CD4-positive, alpha-beta T cell treated with Interleukin-4 for 1 hour (primary cell): ENCODE data around the gene GMDS.
"Not testable (repeated sequence)": the region's sequence is repeated elsewhere in the genome, so short reads cannot be mapped to it uniquely, and the experiment has no call there.

ENCODE experiments used
- DNase-seq, 2 donors: peaks; one replicate each; pipeline ENCODE4 v3.0.0-alpha.2; 2020 to 2022

GMDS gene

GRCh38 chr6:1850121-1850839, 395.1 kb downstream of the GMDS start:
- DNase-seq: no peak

- DNase-seq: no peak
Observed at GRCh38 chr6:1849691-1850090, 395.7 kb downstream of the GMDS start.

GRCh38 chr6:1848752-1849151, 396.7 kb downstream of the GMDS start:
- DNase-seq: no peak

- DNase-seq: no peak
Observed at GRCh38 chr6:1846611-1847010, 398.8 kb downstream of the GMDS start.

GRCh38 chr6:1845543-1845942, 399.9 kb downstream of the GMDS start:
- DNase-seq: not testable (repeated sequence)

- DNase-seq: no peak
Observed at GRCh38 chr6:1842334-1842733, 403.1 kb downstream of the GMDS start.

GRCh38 chr6:1841136-1841535, 404.3 kb downstream of the GMDS start:
- no peak for DNase-seq

- no peak for DNase-seq
Observed at GRCh38 chr6:1840491-1841121, 404.8 kb downstream of the GMDS start.

GRCh38 chr6:1839361-1839760, 406.0 kb downstream of the GMDS start:
- DNase-seq: no peak

GRCh38 chr6:1838604-1839213, 406.7 kb downstream of the GMDS start:
- DNase-seq: no peak

- DNase-seq: no peak
Observed at GRCh38 chr6:1837826-1838225, 407.6 kb downstream of the GMDS start.

- no peak for DNase-seq
Observed at GRCh38 chr6:1836690-1837089, 408.7 kb downstream of the GMDS start.

- no peak for DNase-seq
Observed at GRCh38 chr6:1834646-1835516, 410.5 kb downstream of the GMDS start.

- DNase-seq: no peak
Observed at GRCh38 chr6:1834207-1834606, 411.2 kb downstream of the GMDS start.

- no peak for DNase-seq
Observed at GRCh38 chr6:1832844-1833787, 412.3 kb downstream of the GMDS start.

- DNase-seq: no peak
Observed at GRCh38 chr6:1832358-1832757, 413.0 kb downstream of the GMDS start.

- no peak for DNase-seq
Observed at GRCh38 chr6:1827984-1828793, 417.2 kb downstream of the GMDS start.

- DNase-seq: no peak
Observed at GRCh38 chr6:1825926-1826325, 419.5 kb downstream of the GMDS start.

- no peak for DNase-seq
Observed at GRCh38 chr6:1825277-1825676, 420.1 kb downstream of the GMDS start.

- no peak for DNase-seq
Observed at GRCh38 chr6:1821513-1822183, 423.8 kb downstream of the GMDS start.

- no peak for DNase-seq
Observed at GRCh38 chr6:1821164-1821512, 424.3 kb downstream of the GMDS start.
